Activated gamma-delta T cell treated with anti-CD3 and anti-CD28 coated beads, Interleukin-2, amount 50 U/mL, for 16 hours (primary cell): ENCODE results near the gene BRD3.

ENCODE experiments used
- DNase-seq: peaks from one replicate; pipeline ENCODE4 v3.0.0-alpha.2; 2020; ENCODE audit warnings: low read depth

The BRD3 gene

GRCh38 chr9:134024828-134025605 is 42.8 kb downstream of the BRD3 start, which contains the start of gene BRD3OS:
TSS of gene BRD3OS (plus strand) at chr9:134025481. CDS start at chr9:134026748, 1,267 bp downstream.
- peak; percentile 85 for DNase-seq

GRCh38 chr9:134024214-134024792 is 43.5 kb downstream of the BRD3 start:
- DNase-seq = no peak

- no peak for DNase-seq
Measured at GRCh38 chr9:134014946-134015345, 52.9 kb downstream of the BRD3 start.

GRCh38 chr9:134011401-134011800 is 56.4 kb downstream of the BRD3 start:
- DNase-seq = no peak

- no peak for DNase-seq
Measured at GRCh38 chr9:134010310-134011173, 57.3 kb downstream of the BRD3 start.

GRCh38 chr9:134007571-134007970 is 60.3 kb downstream of the BRD3 start:
- DNase-seq = no peak

- no peak for DNase-seq
Measured at GRCh38 chr9:134007150-134007549, 60.7 kb downstream of the BRD3 start.

GRCh38 chr9:134005381-134005780 is 62.4 kb downstream of the BRD3 start:
- no peak for DNase-seq

GRCh38 chr9:134004881-134005280 is 62.9 kb downstream of the BRD3 start:
- DNase-seq = no peak

- no peak for DNase-seq
Measured at GRCh38 chr9:134004131-134004873, 63.5 kb downstream of the BRD3 start.

GRCh38 chr9:134003237-134003636 is 64.6 kb downstream of the BRD3 start:
- no peak for DNase-seq

- no peak for DNase-seq
Measured at GRCh38 chr9:134002796-134003195, 65.0 kb downstream of the BRD3 start.

- DNase-seq = no peak
Measured at GRCh38 chr9:133999851-134000265, 68.0 kb downstream of the BRD3 start.

- DNase-seq = no peak
Measured at GRCh38 chr9:133998915-133999595, 68.8 kb downstream of the BRD3 start.

- DNase-seq = no peak
Measured at GRCh38 chr9:133997584-133997983, 70.2 kb downstream of the BRD3 start.

- no peak for DNase-seq
Measured at GRCh38 chr9:133996531-133997520, 71.0 kb downstream of the BRD3 start.

GRCh38 chr9:133995012-133995896 is 72.6 kb downstream of the BRD3 start:
- DNase-seq = no peak

GRCh38 chr9:133994353-133995011 is 73.3 kb downstream of the BRD3 start:
- DNase-seq = peak; percentile 66
